DMS 273 treated with DMSO at 0.1 percent for 48 hours (cell line): ENCODE data around the gene PACRG.

Experiments used
- DNase-seq: peaks from one replicate; lab custom pipeline; 2025; lab: John Stamatoyannopoulos, UW

PACRG gene

DNA sequence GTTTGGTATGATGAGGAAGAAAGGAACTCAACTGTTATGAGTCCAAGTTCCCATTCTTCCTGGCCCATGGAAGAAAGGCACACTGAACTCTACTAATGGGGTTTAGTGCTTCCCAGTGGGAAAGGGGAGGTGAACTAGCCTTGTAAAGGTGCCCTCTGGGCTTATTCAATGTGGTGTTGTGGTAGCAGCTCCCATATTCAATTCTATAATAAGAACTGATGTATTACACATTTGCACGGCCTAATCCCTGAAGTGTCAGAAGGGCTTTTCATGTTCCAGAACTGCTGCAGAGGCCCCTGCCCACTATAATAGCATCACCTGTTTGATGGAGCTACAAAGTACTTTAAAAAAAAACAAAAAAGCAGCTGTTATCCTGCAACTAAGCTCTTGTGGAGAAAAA is 17.4 kb upstream of the PACRG start:
- DNase-seq, result no peak

DNA sequence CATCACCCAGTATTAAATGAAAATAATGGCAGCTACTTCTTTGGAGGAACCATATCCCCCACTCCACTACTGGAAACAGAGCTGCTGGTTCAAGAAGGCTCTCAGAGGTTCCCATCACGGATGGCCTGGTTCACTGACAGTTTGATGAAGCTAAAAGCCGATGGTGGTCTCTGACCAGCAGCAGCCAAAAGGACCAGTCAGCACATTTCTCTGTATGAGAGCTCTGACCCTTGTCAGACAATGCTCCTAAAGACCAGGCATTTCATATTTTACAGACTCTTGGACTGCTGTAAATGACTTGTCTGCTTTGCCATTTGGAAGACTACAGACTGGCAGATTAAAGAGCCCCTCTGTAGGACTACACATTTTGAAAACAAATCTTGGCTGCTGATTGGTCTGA is 16.8 kb upstream of the PACRG start:
- no peak for DNase-seq

DNA sequence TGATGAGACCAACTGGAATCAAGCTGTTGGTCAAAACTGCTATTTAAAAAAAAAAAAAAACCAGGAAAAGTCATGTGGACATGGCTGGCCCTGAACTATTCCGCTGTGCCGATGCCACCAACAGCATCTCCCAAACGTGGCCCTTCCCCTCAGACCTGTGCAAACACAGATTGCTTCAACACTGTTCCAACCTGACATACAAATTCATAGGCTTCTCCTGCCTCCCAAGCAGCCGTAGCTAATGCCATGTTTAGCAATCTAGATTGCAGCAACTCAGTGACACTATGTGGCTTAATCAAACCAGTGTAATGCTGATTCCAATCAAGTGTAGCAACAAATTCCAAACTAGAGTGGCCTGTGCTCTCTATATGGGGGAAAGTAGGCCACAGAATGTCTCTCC is 16.4 kb upstream of the PACRG start:
- no peak for DNase-seq

DNA sequence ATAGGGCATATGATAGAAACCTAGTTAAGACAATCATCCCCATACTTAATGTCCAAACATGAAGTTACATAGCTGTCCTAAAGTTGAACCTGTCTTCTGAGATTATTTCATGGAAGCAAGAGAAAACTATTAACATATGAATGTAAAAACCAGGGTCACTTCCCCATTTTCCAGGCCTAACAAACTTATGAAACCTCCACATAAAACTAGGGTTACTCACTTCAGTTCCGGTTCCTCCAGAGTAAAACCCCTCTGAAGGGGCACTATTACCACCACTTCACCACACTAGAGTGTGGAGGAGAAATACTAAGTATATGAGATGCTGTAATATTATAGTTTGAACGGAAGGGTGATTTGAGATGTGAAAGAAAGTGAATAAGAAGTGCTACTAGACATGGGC is 15.1 kb upstream of the PACRG start:
- DNase-seq, result no peak

DNA sequence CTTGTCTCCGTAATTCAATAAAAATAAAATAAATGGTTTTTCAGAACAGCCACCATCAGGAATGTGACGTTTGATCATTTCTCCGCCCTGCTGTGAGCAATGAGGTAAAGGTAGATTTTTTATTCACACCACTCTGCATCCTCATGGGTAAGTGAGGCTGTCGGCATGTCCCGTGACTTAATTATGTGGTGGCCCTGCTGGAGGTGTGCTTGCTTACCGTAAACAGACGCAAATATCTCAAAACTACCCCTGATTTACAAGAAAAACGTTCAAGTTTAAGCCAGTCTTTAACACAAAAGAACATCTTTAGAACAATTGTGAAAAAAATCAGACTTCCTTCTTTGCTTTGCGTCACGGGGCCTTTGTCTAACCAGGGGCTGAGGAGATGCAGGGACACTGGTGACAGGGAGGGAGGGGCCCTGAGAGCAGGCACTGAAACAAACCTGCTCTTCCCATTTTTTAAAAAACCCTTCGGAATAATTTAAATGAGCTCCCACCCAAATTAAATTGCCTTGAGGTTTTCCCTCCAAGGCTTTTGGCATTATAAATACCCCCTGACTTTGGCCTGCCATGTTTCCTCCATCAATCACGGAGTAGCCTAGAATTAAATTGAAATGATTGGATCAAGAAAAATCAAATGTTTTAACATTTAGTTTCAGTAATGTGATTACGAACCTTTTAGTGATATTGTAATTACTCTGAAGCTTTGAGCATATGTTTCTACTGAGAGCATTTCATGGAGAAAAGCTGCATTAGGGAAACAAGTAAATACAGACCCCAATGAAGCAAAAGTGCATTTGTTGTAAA is 13.6 kb upstream of the PACRG start:
- DNase-seq, result no peak

DNA sequence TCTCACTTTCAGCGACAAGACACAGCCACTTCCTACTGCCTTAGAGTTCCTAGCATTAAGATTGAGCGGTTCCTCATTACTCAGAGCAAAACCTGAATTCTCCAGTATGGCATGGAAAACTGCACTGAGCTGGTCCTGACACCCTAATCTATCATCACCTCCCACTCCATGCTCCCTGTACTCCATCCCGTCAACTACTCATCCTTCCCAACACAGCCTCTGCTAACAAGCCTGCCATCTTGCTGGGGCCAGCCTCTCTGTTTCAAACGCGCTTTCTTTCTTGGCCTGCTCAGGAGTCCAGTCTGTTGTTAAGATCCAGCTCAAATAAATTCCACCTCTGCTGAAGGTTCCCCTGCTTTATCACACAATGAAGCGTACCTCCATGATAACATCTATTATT is 12.2 kb upstream of the PACRG start:
- DNase-seq, result no peak

DNA sequence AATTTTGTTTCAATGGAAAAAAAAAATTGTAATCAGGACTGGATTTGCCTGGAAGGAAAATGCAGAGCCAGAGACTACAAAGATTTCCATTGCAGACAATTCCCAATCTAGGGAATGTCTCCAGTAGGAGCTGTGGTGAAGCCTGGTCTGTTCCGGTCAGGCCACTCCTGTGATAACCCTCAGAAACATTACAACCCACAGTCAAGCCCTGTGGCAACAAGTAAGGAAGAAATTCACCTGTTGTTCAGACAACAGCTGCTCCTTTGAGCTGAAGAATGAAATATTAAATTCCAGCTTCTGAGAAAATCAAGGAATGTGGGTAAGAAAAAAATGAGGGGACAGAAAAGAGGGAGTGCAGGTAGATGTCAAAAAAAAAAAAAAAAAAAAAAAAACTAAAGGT is 8.2 kb upstream of the PACRG start:
- DNase-seq, result no peak

DNA sequence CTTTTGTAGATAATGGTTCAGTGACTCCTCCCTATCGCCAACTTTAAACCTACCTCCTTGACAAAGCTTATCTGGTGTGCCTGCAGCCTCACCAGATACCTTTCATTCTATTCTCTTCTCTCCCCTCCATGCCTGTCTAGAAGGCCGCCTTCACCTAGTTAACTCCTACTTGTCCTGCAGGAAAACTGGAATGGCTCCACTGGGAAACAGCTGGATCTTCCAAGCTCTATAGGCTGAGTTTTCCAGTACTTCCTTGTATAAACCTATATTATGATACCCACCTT is 6.4 kb upstream of the PACRG start:
- DNase-seq, result no peak

DNA sequence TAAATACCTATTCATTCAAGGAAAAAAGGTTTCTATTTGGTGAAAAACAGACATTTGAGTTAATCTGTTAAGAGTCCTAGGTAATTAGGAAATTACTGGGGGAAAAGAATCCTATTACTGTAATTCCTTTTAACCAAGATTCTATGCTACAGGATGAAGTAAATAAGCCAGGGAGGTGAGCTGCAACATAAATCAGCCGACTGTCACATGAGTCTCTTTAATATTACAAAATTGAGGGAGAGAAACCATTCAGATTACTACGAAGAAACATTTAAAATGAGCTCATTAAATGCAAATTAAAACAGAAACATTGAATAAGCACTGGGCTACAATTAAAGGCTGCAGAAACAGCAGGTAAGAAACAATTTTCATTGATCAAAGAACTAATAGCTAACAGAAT is 5.5 kb upstream of the PACRG start:
- no peak for DNase-seq

DNA sequence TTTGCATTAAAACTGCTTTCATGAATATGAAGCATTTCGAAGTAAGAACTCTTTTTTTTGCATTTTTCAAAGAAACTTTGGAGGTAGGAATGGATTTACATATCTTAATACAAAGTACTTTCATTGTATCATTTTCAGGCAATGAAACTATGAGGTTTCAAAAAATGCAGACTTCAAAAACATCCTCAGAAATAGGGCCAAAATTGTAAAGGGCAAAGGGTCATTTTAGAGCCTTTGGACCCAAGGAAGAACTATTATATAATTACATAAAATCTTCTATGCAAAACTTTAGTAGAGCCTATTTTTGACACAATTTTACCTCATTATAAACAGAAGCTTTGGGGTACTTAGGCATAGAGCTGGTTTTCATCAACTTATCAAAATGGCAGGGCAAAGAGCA is 5.1 kb upstream of the PACRG start:
- no peak for DNase-seq

DNA sequence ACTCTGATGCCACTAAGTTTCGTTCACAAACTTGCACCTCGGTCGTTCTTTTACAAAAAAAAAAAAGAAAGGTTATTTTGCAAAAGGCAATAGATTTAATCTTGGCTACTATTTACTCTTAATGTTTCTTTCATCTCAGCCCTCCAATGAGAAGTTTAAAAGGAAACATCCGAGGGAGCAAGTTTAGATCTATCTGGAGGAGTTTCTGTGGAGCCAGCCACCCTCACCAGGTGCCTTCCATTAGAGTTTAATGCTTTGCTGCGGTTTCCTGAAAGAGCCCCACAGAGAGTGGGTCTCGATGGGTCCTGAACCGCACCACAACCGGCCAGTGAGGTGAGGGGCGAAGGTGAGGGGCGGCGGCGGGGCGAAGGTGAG is 840 bp upstream of the PACRG start:
- DNase-seq, result no peak

DNA sequence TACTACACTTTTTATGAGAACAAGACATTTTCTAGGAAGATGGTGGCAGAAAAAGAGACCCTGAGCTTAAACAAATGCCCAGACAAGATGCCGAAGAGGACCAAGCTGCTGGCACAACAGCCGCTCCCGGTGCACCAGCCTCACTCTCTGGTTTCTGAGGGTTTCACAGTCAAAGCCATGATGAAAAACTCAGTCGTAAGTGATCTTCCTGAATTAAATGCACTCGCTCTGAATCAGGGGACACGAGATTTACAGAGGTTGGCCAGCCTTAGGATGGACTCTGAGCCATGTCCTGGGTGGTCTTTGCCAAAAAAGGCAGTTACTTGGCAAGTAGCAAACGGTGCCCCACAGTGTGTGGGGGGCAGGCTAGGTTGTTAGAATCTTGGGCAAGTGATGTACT is 423 bp downstream of the PACRG start:
- no peak for DNase-seq

DNA sequence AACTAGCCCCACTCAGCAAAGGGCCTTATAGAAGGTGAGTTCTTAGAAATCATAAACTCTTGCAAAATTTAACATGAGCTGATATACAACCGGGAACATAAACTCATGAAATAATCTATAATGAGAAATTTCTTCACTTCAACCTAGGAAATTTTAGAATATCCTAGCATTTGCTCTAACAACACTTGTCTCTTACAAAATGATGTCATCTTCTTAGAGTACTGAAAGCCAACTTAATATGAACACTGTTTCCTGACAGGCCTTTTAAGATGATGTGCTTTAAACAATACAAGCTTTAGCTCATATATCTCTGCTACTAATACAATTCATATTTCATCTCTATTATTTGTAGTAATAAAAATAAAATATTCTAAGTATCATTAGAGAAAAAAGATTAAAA is 932 bp downstream of the PACRG start:
- DNase-seq, result no peak

DNA sequence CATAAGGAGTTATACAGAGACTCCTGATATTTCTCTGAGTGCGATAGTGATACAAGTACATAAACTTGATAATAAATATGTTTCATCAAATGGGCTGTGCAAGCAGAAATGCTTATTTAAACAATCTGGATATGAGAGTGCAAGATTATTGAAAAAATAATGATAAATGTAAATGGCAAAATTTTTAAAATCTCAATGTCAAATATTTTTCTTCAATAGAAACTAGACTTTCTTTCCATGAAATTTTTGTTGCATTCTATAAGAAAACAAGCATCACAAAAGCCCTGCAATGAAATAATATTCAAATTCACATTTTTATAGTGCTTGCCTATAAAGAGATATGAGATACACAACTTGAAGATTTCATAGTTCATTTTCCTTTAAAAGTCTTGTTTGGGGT is 2.7 kb downstream of the PACRG start:
- DNase-seq, result no peak

DNA sequence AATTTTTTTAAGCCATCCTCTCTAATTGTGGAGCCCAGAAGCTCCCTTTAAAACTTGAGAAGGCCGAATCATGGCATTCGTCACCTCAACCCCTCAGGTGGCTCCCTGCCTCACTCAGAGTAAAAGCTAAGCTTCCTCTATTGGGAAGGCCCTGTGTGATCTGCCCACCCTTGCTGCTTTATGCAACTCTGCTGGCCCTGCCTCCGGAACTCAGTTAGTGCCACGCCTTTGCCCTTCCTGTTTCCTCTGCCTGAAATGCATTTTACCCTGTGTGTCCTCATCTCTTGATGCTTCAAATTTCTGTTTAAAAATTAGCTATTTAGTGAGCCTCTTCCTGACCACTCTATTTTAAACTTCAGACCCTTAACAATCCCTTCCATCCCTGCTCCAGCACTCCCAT is 5.7 kb downstream of the PACRG start:
- no peak for DNase-seq

DNA sequence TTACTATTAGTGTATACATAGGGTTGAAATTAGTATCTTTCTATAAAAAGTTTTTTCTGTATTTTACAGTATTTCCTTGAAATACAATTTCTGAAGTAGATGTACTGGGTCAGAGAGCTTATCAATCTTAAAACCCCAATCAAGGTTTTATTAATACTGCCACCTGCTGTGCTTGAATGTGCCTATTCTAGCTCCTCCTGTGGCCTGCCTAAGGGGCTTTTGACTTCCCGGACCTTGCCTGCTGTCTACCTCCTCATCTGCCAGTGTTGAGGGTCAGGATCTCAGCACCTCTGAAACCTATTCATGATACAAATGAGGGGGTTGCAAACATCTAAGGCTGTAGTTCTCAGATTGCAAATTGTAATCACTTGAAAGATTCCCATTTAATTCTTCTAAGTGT is 9.2 kb downstream of the PACRG start:
- DNase-seq, result no peak

DNA sequence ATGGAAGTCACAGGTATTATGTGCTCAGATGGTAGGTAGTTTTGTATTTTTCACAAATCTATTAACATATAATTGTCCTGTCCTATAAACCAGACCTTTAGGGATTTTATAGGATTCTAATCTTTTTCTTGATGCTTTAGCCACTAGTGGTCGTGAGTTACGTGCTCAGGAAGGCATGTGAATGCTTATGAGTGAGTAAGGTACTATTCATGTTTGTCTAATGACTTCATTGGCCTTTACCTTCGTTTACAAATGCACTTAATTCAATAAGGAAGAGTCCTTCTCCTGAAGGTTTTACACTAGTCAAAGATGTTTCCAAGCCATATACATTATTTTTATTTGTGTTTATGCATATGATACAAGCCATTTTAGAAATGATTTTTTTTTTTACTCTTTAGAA is 23.0 kb downstream of the PACRG start:
- DNase-seq, result no peak

DNA sequence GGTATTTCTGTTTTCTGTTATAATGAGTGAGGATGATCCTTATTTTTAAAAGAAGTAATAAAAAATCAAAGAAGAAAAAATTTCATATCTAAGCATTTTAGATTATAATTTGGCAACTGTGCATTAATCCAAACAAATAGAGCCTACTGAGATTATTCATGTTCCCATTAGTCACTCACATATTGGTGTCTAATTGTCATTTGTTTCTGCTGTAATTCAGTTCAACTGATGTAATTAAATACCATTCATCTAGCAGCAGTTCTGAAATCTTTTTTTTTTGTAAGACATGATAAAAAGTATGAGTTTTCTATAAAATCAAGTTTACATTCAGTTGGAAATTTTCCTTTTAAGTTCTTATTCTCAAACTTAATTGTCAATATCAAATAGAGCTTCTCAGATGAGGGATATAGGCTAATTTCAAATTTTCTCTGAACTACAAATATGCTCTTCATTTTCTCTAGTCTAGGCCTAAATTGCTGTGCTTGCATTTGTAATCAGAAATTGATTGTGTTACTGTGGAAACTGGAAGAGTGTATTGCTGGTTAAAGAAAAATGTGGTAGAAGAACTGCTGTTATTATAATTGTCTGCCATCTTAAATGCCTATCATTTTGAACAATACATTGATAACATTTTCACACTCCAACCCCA is 23.6 kb downstream of the PACRG start:
- no peak for DNase-seq

DNA sequence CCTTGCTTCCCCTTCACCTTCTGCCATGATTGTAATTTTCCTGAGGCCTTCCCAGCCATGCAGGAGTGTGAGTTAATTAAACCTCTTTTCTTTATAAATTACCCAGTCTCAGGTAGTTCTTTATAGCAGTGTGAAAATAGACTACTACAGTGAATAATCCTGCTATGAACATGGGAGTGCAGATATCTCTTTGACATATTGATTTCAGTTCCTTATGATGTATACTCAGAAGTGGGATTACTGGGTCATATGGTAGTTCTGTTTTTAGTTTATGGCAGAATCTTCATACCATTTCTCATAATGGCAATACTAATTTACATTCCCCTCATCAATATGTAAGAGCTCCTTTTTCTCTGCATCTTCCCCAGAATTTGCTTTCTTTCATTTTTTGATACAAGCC is 26.0 kb downstream of the PACRG start:
- no peak for DNase-seq

DNA sequence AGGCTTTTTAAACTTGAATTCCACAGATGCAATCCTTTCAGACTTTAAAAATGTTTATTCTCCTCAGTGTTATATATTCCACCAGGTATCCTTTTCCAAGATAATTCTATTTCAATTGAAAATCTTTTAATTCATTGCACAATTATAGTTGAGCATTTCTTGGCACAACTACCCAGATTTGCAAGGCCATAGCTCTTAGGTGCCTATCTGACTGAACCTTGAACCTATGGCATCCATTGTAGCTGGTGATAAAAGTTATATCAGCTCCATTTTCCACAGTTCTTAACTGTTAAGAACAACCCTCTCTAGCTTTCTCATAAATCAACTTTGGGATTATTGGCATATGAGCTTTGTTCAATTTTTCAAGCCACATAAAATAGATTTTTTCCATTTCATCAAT is 42.4 kb downstream of the PACRG start:
- no peak for DNase-seq

DNA sequence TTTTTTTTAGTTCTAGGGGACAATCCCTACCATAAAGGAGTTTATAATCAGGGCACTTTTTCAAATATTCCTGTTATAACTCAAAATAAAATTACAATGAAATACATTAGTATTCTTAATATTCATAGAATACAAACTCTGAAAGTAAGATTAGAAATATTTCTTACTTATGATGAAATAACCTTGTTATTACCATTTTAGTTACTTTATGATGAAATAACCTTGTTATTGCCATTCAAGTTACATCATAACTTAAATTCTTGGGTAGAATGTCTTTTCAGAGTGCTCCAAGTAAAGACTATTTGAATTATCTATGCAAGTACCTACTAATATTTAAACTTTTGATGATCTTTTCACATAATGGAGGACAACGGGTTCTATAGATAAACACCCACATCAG is 43.2 kb downstream of the PACRG start:
- no peak for DNase-seq

DNA sequence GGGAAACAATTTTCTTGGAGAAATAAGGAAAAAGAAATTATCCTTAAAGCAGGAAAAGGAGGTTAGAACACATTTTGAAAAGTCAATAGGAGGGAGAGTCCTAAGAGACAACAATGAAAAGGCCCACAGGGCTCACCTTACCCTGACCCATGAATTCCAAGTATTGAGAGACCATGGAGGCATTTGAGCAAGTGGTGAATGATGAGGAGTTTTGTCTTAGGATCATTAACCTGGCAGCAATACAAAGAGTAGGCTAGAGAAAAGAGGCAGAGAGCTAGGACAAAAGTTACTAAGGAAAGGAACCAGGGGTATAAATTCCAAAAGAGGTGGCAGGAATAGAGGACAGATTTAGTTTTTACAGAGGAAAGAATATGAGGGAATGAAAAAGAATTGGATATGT is 44.7 kb downstream of the PACRG start:
- no peak for DNase-seq

DNA sequence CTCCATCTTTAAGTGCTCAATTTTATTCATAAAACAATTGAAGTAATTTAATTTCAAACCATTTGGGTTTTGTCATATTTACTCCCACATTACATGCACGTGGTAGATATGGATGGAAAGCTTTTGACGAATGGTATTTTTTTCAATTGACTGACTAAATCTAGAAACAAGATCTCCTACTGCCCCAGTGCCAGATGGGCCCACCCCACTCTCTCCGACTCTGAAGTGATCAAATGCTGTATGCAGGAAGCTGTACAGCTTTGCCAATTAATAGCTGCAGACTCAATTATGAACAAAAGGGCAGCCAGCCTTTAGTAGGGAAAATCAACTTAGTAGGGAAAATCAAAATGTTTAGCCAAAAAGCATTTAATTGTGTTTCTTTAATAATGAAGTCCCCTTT is 46.2 kb downstream of the PACRG start:
- DNase-seq, result no peak

DNA sequence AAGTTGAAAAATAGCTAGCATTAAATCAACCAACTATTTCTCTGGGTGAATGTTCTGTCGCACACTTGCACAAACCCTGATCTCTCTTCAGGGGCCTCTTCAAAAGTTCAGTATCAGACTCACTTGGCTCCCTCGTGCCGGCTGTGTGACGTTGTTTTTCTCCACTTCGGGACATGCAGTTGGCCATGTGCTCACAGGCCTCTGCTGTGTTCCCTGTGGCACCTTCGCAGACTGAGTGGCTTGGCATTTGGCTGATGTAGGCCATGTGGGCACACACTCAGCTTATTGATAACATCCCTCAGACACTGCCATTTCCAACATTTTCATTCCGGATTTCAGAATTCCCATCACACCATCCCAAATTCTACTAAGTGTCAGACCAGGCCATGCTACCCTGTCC is 49.3 kb downstream of the PACRG start:
- no peak for DNase-seq
